GM13976 (cell line): ENCODE data around the gene FAM133A.

Experiments
- DNase-seq: peaks from one replicate; pipeline ENCODE4 v3.0.0; 2012; ENCODE audit warnings: low spot score
- in situ Hi-C: fragments of 300-500 bp; cut with MboI; formaldehyde crosslinking; loops from one replicate; pipeline ENCODE4 v1.12.0; 2022; ENCODE audit warnings: low sequenced_read_pairs, mixed read lengths, inconsistent platforms; ENCODE audit not compliant: unreplicated experiment
- TF ChIP-seq, protein P1 (sequence below): IDR thresholded peaks from 2 replicates; pipeline ENCODE4 v1.5.1; 2012; ENCODE audit warnings: borderline replicate concordance, mild to moderate bottlenecking; ENCODE audit not compliant: insufficient read depth; ENCODE audit errors: extremely low read depth, missing control alignments, control extremely low read depth

The FAM133A gene

DNA sequence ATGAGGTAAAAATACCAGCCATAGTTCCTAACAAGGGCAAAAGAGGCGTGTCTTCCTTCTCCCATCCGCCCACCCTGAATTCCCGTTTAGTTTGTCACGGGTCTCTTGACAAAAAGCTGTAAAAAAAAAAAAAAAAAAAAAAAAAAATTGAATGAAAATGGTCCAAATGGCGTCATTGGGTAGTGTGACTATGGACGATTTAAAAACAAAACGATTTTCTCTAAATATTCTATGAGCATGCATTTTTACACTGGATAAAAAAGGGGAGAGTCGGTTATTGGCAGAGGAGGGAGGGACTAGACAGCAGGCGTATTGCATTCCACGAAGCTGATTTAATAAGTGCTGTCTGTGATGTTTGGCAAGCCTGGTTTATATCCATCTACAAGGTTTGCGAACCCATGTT, at the start of gene FAM133A:
Gene FAM133A, plus strand, starts transcription at position 338 of the 403 bp plus-strand sequence. CDS start 35,214 bp downstream, outside the sequence.
- DNase-seq, result no peak

DNA sequence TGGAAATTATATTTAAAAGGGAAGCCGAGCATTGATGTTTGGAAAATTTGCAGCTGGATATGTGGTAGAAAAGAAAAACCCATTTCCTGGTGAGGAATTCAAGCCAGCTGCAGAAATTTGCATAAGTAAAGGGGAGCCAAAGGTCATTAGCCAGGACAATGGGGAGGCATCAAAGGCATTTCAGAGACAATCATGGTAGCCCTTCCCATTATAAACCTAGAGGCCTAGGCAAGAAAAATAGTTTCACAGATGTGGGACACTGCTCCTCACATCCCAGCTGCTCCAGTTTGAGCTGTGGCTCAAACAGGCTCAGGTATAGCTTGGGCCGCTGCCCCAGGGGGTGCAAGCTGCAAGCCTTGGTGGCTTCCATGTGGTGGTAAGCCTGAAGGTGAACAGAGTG, 36.4 kb upstream of the FAM133A start:
- no peak for DNase-seq
- TF ChIP-seq, protein P1, sequence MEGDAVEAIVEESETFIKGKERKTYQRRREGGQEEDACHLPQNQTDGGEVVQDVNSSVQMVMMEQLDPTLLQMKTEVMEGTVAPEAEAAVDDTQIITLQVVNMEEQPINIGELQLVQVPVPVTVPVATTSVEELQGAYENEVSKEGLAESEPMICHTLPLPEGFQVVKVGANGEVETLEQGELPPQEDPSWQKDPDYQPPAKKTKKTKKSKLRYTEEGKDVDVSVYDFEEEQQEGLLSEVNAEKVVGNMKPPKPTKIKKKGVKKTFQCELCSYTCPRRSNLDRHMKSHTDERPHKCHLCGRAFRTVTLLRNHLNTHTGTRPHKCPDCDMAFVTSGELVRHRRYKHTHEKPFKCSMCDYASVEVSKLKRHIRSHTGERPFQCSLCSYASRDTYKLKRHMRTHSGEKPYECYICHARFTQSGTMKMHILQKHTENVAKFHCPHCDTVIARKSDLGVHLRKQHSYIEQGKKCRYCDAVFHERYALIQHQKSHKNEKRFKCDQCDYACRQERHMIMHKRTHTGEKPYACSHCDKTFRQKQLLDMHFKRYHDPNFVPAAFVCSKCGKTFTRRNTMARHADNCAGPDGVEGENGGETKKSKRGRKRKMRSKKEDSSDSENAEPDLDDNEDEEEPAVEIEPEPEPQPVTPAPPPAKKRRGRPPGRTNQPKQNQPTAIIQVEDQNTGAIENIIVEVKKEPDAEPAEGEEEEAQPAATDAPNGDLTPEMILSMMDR, result no peak
- in situ Hi-C loops, result no loop called here

More for the DNA sequence above, at the start of gene FAM133A:
- in situ Hi-C loops, result no loop called here
- TF ChIP-seq, protein P1, result no peak

DNA sequence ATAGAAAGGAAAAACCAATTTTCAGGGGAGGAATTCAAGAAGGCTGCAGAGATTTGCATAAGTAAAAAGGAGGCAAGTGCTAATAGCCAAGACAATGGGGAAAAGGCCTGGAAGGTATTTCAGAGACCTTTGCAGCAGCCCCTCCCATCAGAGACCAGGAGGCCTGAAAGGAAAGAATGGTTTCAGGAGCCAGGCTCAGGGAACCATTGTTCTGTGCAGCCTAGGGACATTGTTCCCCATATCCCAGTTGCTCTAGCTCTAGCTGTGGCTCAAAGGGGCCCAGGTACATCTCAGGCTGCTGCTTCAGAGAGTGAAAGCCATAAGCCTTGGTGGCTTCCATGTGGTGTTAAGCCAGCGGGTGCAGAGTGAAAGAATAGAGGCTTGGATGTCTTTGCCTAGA, 24.6 kb upstream of the FAM133A start:
- DNase-seq, result no peak
- in situ Hi-C loops, result no loop called here
- TF ChIP-seq, protein P1, result no peak

DNA sequence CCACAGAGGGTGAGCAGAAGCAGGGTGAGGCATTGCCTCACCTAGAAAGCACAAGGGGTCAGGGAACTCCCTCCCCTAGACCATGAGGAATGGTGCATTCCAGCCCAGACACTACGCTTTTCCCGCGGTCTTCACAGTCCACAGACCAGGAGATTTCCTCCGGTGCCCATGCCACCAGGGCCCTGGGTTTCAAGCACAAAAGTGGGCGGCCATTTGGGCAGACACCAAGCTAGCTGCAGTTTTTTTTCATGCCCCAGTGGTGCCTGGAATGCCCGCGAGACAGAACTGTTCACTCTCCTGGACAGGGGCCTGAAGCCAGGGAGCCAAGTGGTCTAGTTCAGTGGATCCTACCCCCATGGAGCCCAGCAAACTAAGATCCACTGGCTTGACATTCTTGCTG, 13.4 kb upstream of the FAM133A start:
- in situ Hi-C loops, result no loop called here
- DNase-seq, result no peak
- TF ChIP-seq, protein P1, result no peak

DNA sequence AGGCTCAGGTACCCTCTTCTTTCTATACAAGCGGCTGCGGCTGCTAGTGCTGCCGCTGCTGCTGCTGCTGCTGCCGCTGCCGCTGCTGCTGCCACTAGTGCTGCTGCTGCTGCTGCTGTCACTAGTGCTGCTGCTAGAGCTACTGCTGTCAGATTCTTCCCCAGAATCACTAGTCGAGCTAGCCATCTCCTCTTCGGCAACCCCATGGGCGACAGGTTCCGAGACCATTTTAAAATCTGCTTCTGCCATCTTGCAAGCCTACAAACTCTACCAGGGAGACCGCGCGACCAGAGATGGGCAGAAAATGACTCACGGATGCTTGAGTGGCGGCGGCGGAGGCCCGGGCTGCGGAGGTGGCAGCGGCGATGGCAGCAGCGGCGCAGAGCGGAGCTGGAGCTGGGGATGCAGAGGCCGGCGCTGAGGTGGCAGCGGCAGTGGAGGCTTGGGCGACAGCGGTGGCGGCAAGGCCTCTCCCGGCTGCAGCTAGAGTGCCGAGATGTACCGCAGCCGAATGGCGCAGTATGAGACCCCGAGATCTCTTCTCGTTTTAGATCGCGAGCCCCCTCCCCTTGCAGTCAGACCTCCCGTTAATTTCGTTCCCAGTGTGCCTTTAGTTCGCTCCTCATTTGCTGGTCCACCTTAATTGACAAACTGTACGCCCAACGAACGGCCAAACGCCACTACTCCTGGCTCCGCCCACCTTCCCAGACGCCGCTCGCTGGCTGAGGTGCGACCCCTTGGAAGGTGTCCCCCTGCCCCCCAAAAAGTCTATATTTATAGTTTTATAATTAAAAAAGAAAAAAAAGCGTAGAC, 744 bp upstream of the FAM133A start, which contains the start of gene NAP1L3:
Gene NAP1L3, minus strand, starts transcription at position 523 of the 813 bp plus-strand sequence. Its CDS starts 274 bp downstream, at position 249.
- peak; percentile 28 for DNase-seq
- in situ Hi-C loops, result no loop called here
- TF ChIP-seq, protein P1, result no peak

DNA sequence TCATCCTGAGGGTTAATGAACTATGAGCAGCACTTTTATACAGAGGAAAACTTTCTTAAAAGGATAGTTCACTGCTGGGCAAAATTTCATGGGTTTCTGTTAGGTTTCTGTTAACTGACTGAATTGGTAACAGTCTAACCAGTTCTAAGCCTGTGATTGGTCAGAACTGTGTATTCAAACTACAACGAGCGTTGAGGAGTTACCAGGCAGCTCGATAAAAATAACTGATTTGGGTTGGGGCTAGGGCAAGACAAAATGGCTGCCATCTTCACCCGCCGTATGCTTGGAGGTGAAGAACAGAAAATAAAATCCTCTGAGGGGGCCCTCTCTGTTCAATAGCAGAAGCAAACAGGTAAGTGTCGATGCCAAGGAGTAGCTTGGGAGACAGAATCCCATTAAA, 22.0 kb downstream of the FAM133A start:
- TF ChIP-seq, protein P1, result no peak
- no peak for DNase-seq
- in situ Hi-C loops, result no loop called here
